ENCODE results near the gene FCN1. TPM values are rescaled to one million over a fixed set of nuclear protein-coding genes. Genes with fewer than 3 reads are reported as not detected.

FCN1 gene
- total and polyA plus RNA-seq, 2 donors (not counting 1 experiment from before 2014, with no cell fraction given): not detected

DNA sequence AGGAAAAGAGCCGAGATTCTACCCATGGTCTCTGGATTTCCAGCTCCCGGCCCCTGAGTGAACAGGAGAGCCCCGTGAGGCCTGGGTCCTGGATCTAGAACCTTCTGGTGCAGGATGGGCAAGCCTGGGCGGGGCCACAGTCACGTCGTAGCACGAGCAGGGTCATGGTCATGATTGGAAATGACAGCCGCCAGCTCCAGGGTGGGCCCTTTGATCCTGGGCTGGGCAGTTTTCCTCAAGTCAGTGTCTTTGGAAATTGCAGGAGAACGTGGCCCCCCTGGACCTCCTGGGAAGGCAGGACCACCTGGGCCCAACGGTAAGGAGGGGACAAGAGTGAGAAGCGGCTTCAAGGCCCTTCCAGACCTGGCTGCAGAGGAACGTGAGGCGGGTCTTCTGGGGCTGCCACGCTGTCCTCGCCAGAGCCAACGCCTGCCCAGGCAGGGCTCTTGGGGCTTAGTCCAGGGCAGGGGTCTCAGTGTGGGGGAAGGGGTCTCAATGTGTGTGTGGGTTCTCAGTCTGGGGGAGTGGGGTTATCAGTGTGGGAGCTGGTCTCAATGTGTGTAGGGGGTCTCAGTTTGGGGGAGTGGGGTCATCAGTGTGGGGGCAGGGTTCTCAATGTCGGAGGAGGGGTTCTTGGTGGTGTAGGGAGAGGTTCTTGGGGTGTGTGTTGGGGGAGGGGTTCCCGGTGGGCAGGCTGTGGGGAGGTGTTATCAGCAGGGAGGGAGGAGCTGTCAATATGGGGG, 34.5 kb downstream of the FCN1 start:
- no peak overlapping the region for H2AFZ ChIP-seq (ENCODE audit: low read length)
- no peaks in the 10 kb centered on the region for H3K9me3 ChIP-seq (ENCODE audit: control insufficient read depth, insufficient read depth, low read depth, low read length)
- no peak overlapping the region for H3K27ac ChIP-seq (ENCODE audit: insufficient read depth, low read length)
- no peak overlapping the region for H3K4me2 ChIP-seq (ENCODE audit: extremely low read depth, insufficient read depth, low read length)
- H3K27me3 ChIP-seq (ENCODE audit: control insufficient read depth, insufficient read depth, low read length): no peaks in the 10 kb centered on the region
- H3K9ac ChIP-seq (ENCODE audit: insufficient read depth, low read length): no peak overlapping the region
- H3K4me1 ChIP-seq (ENCODE audit: control insufficient read depth, extremely low read depth, insufficient read depth, low read length): no peaks in the 10 kb centered on the region
- H3K4me3 ChIP-seq (replicated peaks in 1 of 4; ENCODE audit: control extremely low read depth in 1 of 4, insufficient read depth in 1 of 4, low read depth in 3 of 4, low read length in 4 of 4): no peak overlapping the region
- no peak for DNase-seq (ENCODE audit: low read depth in 2 of 2)
- no peaks in the 10 kb centered on the region for H3K79me2 ChIP-seq (ENCODE audit: control insufficient read depth, insufficient read depth, low read length)
- no peaks in the 10 kb centered on the region for H4K20me1 ChIP-seq (ENCODE audit: control insufficient read depth, extremely low read depth, insufficient read depth, low read length)
- no peaks in the 10 kb centered on the region for H3K36me3 ChIP-seq (ENCODE audit: control insufficient read depth, insufficient read depth, low read length)
- no peak for TF ChIP-seq EZH2 (IDR thresholded peaks at IDR 0.05; ENCODE audit: low read length, missing control alignments)
- TF ChIP-seq, protein P1, sequence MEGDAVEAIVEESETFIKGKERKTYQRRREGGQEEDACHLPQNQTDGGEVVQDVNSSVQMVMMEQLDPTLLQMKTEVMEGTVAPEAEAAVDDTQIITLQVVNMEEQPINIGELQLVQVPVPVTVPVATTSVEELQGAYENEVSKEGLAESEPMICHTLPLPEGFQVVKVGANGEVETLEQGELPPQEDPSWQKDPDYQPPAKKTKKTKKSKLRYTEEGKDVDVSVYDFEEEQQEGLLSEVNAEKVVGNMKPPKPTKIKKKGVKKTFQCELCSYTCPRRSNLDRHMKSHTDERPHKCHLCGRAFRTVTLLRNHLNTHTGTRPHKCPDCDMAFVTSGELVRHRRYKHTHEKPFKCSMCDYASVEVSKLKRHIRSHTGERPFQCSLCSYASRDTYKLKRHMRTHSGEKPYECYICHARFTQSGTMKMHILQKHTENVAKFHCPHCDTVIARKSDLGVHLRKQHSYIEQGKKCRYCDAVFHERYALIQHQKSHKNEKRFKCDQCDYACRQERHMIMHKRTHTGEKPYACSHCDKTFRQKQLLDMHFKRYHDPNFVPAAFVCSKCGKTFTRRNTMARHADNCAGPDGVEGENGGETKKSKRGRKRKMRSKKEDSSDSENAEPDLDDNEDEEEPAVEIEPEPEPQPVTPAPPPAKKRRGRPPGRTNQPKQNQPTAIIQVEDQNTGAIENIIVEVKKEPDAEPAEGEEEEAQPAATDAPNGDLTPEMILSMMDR (conservative IDR thresholded peaks at IDR 0.05 in 1 of 2, IDR thresholded peaks at IDR 0.05 in 1 of 2; ENCODE audit: low read depth in 1 of 2, low read length in 2 of 2): no peak

DNA sequence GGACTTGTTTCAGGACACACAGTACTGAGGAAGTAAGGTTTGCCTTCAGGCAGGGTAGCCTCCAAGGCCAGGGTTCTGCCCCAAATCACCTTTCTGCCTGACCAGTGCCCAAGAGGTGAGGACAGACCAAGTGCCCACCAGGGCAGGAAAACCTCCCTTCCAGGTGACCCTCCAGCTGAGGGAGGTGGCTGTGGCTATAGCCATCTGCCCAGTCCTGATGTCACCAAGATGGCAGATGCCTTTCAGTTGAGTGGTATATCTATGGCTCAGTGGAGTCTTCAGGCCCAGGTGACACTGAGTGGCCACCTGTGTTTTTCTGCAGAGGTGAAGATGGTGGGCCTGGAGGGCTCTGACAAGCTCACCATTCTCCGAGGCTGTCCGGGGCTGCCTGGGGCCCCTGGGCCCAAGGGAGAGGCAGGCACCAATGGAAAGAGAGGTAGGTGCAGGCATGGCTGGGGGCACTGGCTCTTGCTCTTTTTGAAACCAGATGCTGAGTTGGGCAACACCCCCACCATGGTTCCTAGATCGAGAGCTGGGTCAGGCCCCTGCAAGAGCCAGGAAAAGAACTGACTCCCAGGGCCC, 35.4 kb downstream of the FCN1 start:
- no peaks in the 10 kb centered on the region for H3K79me2 ChIP-seq (ENCODE audit: control insufficient read depth, insufficient read depth, low read length)
- no peak overlapping the region for H2AFZ ChIP-seq (ENCODE audit: low read length)
- no peak overlapping the region for H3K27ac ChIP-seq (ENCODE audit: insufficient read depth, low read length)
- no peaks in the 10 kb centered on the region for H3K9me3 ChIP-seq (ENCODE audit: control insufficient read depth, insufficient read depth, low read depth, low read length)
- H3K4me1 ChIP-seq (ENCODE audit: control insufficient read depth, extremely low read depth, insufficient read depth, low read length): no peaks in the 10 kb centered on the region
- DNase-seq (ENCODE audit: low read depth in 2 of 2): no peak
- no peaks in the 10 kb centered on the region for H3K27me3 ChIP-seq (ENCODE audit: control insufficient read depth, insufficient read depth, low read length)
- H3K4me3 ChIP-seq (replicated peaks in 1 of 4; ENCODE audit: control extremely low read depth in 1 of 4, insufficient read depth in 1 of 4, low read depth in 3 of 4, low read length in 4 of 4): no peak overlapping the region
- no peaks in the 10 kb centered on the region for H4K20me1 ChIP-seq (ENCODE audit: control insufficient read depth, extremely low read depth, insufficient read depth, low read length)
- no peaks in the 10 kb centered on the region for H3K36me3 ChIP-seq (ENCODE audit: control insufficient read depth, insufficient read depth, low read length)
- H3K9ac ChIP-seq (ENCODE audit: insufficient read depth, low read length): no peak overlapping the region
- H3K4me2 ChIP-seq (ENCODE audit: extremely low read depth, insufficient read depth, low read length): no peak overlapping the region
- TF ChIP-seq EZH2 (IDR thresholded peaks at IDR 0.05; ENCODE audit: low read length, missing control alignments): no peak

DNA sequence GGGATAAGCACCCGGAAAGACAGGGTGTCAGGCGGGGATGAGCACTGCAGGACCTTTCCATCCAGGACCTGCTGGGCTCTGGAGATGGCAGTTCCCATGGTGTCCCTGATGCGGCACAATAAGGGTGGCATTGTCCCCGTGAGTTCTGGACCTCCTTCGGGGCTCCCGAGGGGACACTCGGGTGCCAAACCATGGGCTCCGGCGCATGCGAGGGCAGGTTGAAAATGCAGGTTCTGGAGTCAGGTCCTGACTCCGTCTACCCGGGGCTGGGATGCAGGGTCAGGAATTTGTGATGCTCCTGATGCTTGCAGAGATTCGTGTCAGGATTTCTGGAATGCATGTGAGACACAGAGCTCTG, 36.4 kb downstream of the FCN1 start:
- H3K4me2 ChIP-seq (ENCODE audit: extremely low read depth, insufficient read depth, low read length): no peak overlapping the region
- no peaks in the 10 kb centered on the region for H4K20me1 ChIP-seq (ENCODE audit: control insufficient read depth, extremely low read depth, insufficient read depth, low read length)
- no peaks in the 10 kb centered on the region for H3K4me1 ChIP-seq (ENCODE audit: control insufficient read depth, extremely low read depth, insufficient read depth, low read length)
- no peaks in the 10 kb centered on the region for H3K79me2 ChIP-seq (ENCODE audit: control insufficient read depth, insufficient read depth, low read length)
- H2AFZ ChIP-seq (ENCODE audit: low read length): no peak overlapping the region
- no peak overlapping the region for H3K9ac ChIP-seq (ENCODE audit: insufficient read depth, low read length)
- H3K36me3 ChIP-seq (ENCODE audit: control insufficient read depth, insufficient read depth, low read length): no peaks in the 10 kb centered on the region
- no peaks in the 10 kb centered on the region for H3K9me3 ChIP-seq (ENCODE audit: control insufficient read depth, insufficient read depth, low read depth, low read length)
- no peaks in the 10 kb centered on the region for H3K27me3 ChIP-seq (ENCODE audit: control insufficient read depth, insufficient read depth, low read length)
- H3K27ac ChIP-seq (ENCODE audit: insufficient read depth, low read length): no peak overlapping the region
- DNase-seq (ENCODE audit: low read depth in 2 of 2): no peak
- no peak overlapping the region for H3K4me3 ChIP-seq (replicated peaks in 1 of 4; ENCODE audit: control extremely low read depth in 1 of 4, insufficient read depth in 1 of 4, low read depth in 3 of 4, low read length in 4 of 4)
- no peak for TF ChIP-seq EZH2 (IDR thresholded peaks at IDR 0.05; ENCODE audit: low read length, missing control alignments)
- TF ChIP-seq, protein P1 (conservative IDR thresholded peaks at IDR 0.05 in 1 of 2, IDR thresholded peaks at IDR 0.05 in 1 of 2; ENCODE audit: low read depth in 1 of 2, low read length in 2 of 2): no peak

Data from fibroblast of lung (primary cell).